Karpas-422 (cell line): ENCODE results near the gene ASAH2. TPM values are rescaled to one million over a fixed set of nuclear protein-coding genes. Genes with fewer than 3 reads are reported as not detected.

Experiments
- DNase-seq: peaks from one replicate; pipeline ENCODE4 v3.0.0-alpha.2; 2015
- H2AFZ ChIP-seq: fragments of 200-600 bp; sonication (generic); 2 replicates; pipeline ENCODE4 v1.6.1; 2014; ENCODE audit warnings: antibody characterized with exemption, low read length, mixed read lengths
- H3K27ac ChIP-seq: fragments of 200-600 bp; sonication (generic); 2 replicates; pipeline ENCODE4 v1.5.1; 2014; ENCODE audit warnings: mild to moderate bottlenecking, low read length, moderate library complexity
- H3K27me3 ChIP-seq: fragments of 200-600 bp; sonication (generic); 2 replicates; pipeline ENCODE4 v1.6.1; 2014; ENCODE audit warnings: low read length, mixed read lengths
- H3K36me3 ChIP-seq: fragments of 200-600 bp; sonication (generic); 2 replicates; pipeline ENCODE4 v1.6.1; 2014; ENCODE audit warnings: low read length, mixed read lengths; ENCODE audit not compliant: insufficient read depth
- H3K4me1 ChIP-seq: fragments of 200-600 bp; sonication (generic); 2 replicates; pipeline ENCODE4 v1.6.1; 2014; ENCODE audit warnings: mild to moderate bottlenecking, low read length, mixed read lengths
- H3K4me2 ChIP-seq: fragments of 200-600 bp; sonication (generic); 2 replicates; pipeline ENCODE4 v1.6.1; 2014; ENCODE audit warnings: low read length, low read depth, mild to moderate bottlenecking; ENCODE audit not compliant: poor library complexity, severe bottlenecking
- H3K4me3 ChIP-seq: fragments of 200-600 bp; sonication (generic); 2 replicates; pipeline ENCODE4 v1.5.1; 2014; ENCODE audit warnings: mild to moderate bottlenecking, antibody characterized with exemption, low read length, mixed read lengths
- H3K79me2 ChIP-seq: fragments of 200-600 bp; sonication (generic); 2 replicates; pipeline ENCODE4 v1.6.1; 2014; ENCODE audit warnings: mild to moderate bottlenecking, low read length, mixed read lengths
- H3K9ac ChIP-seq: fragments of 200-600 bp; sonication (generic); 2 replicates; pipeline ENCODE4 v1.6.0; 2014; ENCODE audit warnings: low read length
- H3K9me2 ChIP-seq: fragments of 200-600 bp; sonication (generic), shearing (Covaris generic); replicated peaks from 2 replicates; pipeline ENCODE4 v1.6.0; 2014; ENCODE audit warnings: mild to moderate bottlenecking, low read length, moderate library complexity; ENCODE audit not compliant: insufficient read depth
- H3K9me3 ChIP-seq: fragments of 300-700, 200-600 bp; sonication (generic); 2 replicates; pipeline ENCODE4 v1.6.1; 2014; ENCODE audit warnings: low read length, mixed read lengths
- H4K20me1 ChIP-seq: fragments of 200-600 bp; sonication (generic); 2 replicates; pipeline ENCODE4 v1.6.1; 2014; ENCODE audit warnings: mild to moderate bottlenecking, antibody characterized with exemption, low read length, low read depth; ENCODE audit not compliant: insufficient read depth
- total RNA-seq: library from RNA; depleted of rRNA; stranded (reverse); fragments of >200 nt; shearing (Covaris generic); gene quantifications from 2 replicates; pipeline ENCODE4 v1.2.3, GENCODE V29; 2014; ENCODE audit warnings: low replicate concordance

The ASAH2 gene
- total RNA-seq, 1 experiment from 2014 or later: 8.7 TPM

- Histone ChIP-seq H4K20me1 (no peaks in the 10 kb centered on the region), H3K79me2 (no peaks in the 10 kb centered on the region), H3K4me3 (no peak overlapping the region), H3K9me3 (no peaks in the 10 kb centered on the region), H2AFZ (no peak overlapping the region), H3K9ac (no peak overlapping the region), H3K36me3 (no peaks in the 10 kb centered on the region), H3K27me3 (no peaks in the 10 kb centered on the region), H3K27ac (no peak overlapping the region), H3K9me2 (no peaks in the 10 kb centered on the region), H3K4me2 (no peak overlapping the region), H3K4me1 (no peaks in the 10 kb centered on the region)
- DNase-seq: no peak
Measured at GRCh38 chr10:50228672-50229071, 22.6 kb downstream of the ASAH2 start.

DNA sequence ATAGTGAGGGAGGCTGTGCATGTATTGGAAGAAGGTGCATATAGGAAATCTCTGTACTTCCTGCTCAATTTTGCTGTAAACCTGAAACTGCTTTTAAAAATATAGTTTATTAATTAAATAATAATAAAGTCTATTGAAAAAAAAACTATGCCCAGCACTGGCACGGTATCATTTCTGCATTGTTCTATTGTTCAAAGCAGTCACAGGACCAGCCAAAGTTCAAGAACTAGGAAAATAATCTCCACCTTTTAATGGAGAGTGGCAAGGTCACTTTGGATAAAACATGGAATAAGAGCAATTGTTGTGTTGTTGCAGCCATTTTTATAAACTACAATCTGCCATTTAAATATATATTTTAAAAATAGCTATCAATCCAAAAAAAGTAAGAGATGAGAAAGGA is 24.7 kb downstream of the ASAH2 start:
- H2AFZ ChIP-seq: no peak overlapping the region
- no peaks in the 10 kb centered on the region for H3K79me2 ChIP-seq
- H3K9me3 ChIP-seq: no peaks in the 10 kb centered on the region
- H3K4me2 ChIP-seq: no peak overlapping the region
- no peak overlapping the region for H3K9ac ChIP-seq
- no peak for DNase-seq
- H3K4me1 ChIP-seq: no peaks in the 10 kb centered on the region
- no peaks in the 10 kb centered on the region for H3K27me3 ChIP-seq
- H3K4me3 ChIP-seq: no peak overlapping the region
- H3K9me2 ChIP-seq: no peaks in the 10 kb centered on the region
- no peaks in the 10 kb centered on the region for H4K20me1 ChIP-seq
- no peaks in the 10 kb centered on the region for H3K36me3 ChIP-seq
- no peak overlapping the region for H3K27ac ChIP-seq

GRCh38 chr10:50224330-50224952 is 26.9 kb downstream of the ASAH2 start:
- H3K4me2 ChIP-seq: no peak overlapping the region
- 0 out of 2 replicates have a peak overlapping the region, but pooled peaks have one; percentile 32 for H2AFZ ChIP-seq
- no peaks in the 10 kb centered on the region for H3K4me1 ChIP-seq

GRCh38 chr10:50222199-50222598 is 29.1 kb downstream of the ASAH2 start:
- Histone ChIP-seq H3K27ac (no peak overlapping the region), H3K4me2 (no peak overlapping the region), H3K9ac (no peak overlapping the region), H4K20me1 (no peaks in the 10 kb centered on the region), H3K79me2 (no peaks in the 10 kb centered on the region), H3K27me3 (no peaks in the 10 kb centered on the region), H3K4me3 (no peak overlapping the region), H3K9me2 (no peaks in the 10 kb centered on the region), H2AFZ (no peak overlapping the region), H3K9me3 (no peaks in the 10 kb centered on the region), H3K4me1 (no peaks in the 10 kb centered on the region), H3K36me3 (no peaks in the 10 kb centered on the region)
- DNase-seq: no peak

More at GRCh38 chr10:50224330-50224952, 26.9 kb downstream of the ASAH2 start:
- no peaks in the 10 kb centered on the region for H3K9me2 ChIP-seq
- peak; percentile 83 for DNase-seq
- H3K9me3 ChIP-seq: no peaks in the 10 kb centered on the region
- H3K9ac ChIP-seq: no peak overlapping the region
- H3K4me3 ChIP-seq: no peak overlapping the region
- no peaks in the 10 kb centered on the region for H3K79me2 ChIP-seq
- H3K27me3 ChIP-seq: no peaks in the 10 kb centered on the region
- H3K27ac ChIP-seq: no peak overlapping the region
- no peaks in the 10 kb centered on the region for H4K20me1 ChIP-seq
- no peaks in the 10 kb centered on the region for H3K36me3 ChIP-seq

- Histone ChIP-seq H2AFZ (no peak overlapping the region), H3K27me3 (no peaks in the 10 kb centered on the region), H3K27ac (no peak overlapping the region), H3K4me2 (no peak overlapping the region), H3K36me3 (no peaks in the 10 kb centered on the region), H3K9me2 (no peaks in the 10 kb centered on the region), H3K9ac (no peak overlapping the region), H3K4me1 (no peaks in the 10 kb centered on the region), H3K9me3 (no peaks in the 10 kb centered on the region), H3K4me3 (no peak overlapping the region), H4K20me1 (no peaks in the 10 kb centered on the region), H3K79me2 (no peaks in the 10 kb centered on the region)
- no peak for DNase-seq
Measured at GRCh38 chr10:50221470-50221869, 29.8 kb downstream of the ASAH2 start.

DNA sequence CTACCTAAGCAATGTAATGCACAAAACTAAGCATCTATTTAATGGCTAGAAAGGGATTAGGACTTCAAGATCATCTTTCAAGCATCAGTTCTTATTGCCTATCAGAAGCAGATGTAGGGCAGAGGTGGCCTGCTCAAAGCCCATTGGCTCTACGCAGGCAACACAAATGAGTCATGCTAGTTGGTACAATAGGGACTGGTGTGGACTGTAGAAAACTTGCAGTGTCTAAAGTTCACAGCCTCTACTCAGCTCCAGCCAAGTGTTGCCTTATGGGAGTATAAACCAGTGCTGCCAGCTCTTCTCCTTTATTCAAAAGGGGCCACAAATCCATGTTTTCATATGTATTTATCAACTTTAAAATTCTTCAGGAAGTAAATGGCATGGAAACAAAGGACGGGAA is 31.7 kb downstream of the ASAH2 start:
- H3K4me1 ChIP-seq: no peaks in the 10 kb centered on the region
- no peaks in the 10 kb centered on the region for H3K79me2 ChIP-seq
- no peak for DNase-seq
- H3K36me3 ChIP-seq: no peaks in the 10 kb centered on the region
- H3K9ac ChIP-seq: no peak overlapping the region
- H2AFZ ChIP-seq: no peak overlapping the region
- H3K27ac ChIP-seq: no peak overlapping the region
- no peaks in the 10 kb centered on the region for H3K9me3 ChIP-seq
- H3K4me2 ChIP-seq: no peak overlapping the region
- H3K4me3 ChIP-seq: no peak overlapping the region
- no peaks in the 10 kb centered on the region for H4K20me1 ChIP-seq
- no peaks in the 10 kb centered on the region for H3K27me3 ChIP-seq
- no peaks in the 10 kb centered on the region for H3K9me2 ChIP-seq

GRCh38 chr10:50219200-50219599 is 32.1 kb downstream of the ASAH2 start:
- Histone ChIP-seq H3K4me3 (no peak overlapping the region), H3K4me2 (no peak overlapping the region), H3K36me3 (no peaks in the 10 kb centered on the region), H4K20me1 (no peaks in the 10 kb centered on the region), H3K9me2 (no peaks in the 10 kb centered on the region), H2AFZ (no peak overlapping the region), H3K4me1 (no peaks in the 10 kb centered on the region), H3K9me3 (no peaks in the 10 kb centered on the region), H3K27ac (no peak overlapping the region), H3K27me3 (no peaks in the 10 kb centered on the region), H3K9ac (no peak overlapping the region), H3K79me2 (no peaks in the 10 kb centered on the region)
- DNase-seq: no peak

GRCh38 chr10:50216894-50217293 is 34.4 kb downstream of the ASAH2 start:
- H3K9ac ChIP-seq: no peak overlapping the region
- no peaks in the 10 kb centered on the region for H3K36me3 ChIP-seq
- H3K9me2 ChIP-seq: no peaks in the 10 kb centered on the region
- no peaks in the 10 kb centered on the region for H3K4me1 ChIP-seq
- H2AFZ ChIP-seq: no peak overlapping the region
- H3K27ac ChIP-seq: no peak overlapping the region
- H4K20me1 ChIP-seq: no peaks in the 10 kb centered on the region
- no peak for DNase-seq
- H3K4me3 ChIP-seq: no peak overlapping the region
- H3K4me2 ChIP-seq: no peak overlapping the region
- no peaks in the 10 kb centered on the region for H3K79me2 ChIP-seq
- H3K9me3 ChIP-seq: no peaks in the 10 kb centered on the region
- H3K27me3 ChIP-seq: no peaks in the 10 kb centered on the region
